SU-DHL-6 (cell line): Measurements from ENCODE around the gene MMEL1.
"Not testable (repeated sequence)": the region's sequence is repeated elsewhere in the genome, so short reads cannot be mapped to it uniquely, and the experiment has no call there.

Experiments
- H2AFZ ChIP-seq: fragments of 200-600 bp; sonication (generic); 2 replicates; pipeline ENCODE4 v1.6.1; 2014; ENCODE audit warnings: low read depth, mild to moderate bottlenecking, moderate library complexity, mixed read lengths, antibody characterized with exemption, low read length; ENCODE audit not compliant: severe bottlenecking
- H3F3A ChIP-seq: fragments of 200-600 bp; shearing (Covaris generic); 2 replicates; pipeline ENCODE4 v1.6.0; 2016; ENCODE audit warnings: antibody characterized with exemption, mild to moderate bottlenecking; ENCODE audit not compliant: insufficient read depth
- H3K27ac ChIP-seq: fragments of 200-600 bp; sonication (generic); 2 replicates; pipeline ENCODE4 v1.5.1; 2016; ENCODE audit warnings: low read depth, mild to moderate bottlenecking, low read length, moderate library complexity, mixed read lengths
- H3K27me3 ChIP-seq: fragments of 200-600 bp; sonication (generic), shearing (Covaris generic); 2 replicates; pipeline ENCODE4 v1.6.0; 2014; ENCODE audit warnings: mild to moderate bottlenecking, low read length
- H3K36me3 ChIP-seq: fragments of 200-600 bp; sonication (generic); 2 replicates; pipeline ENCODE4 v1.6.1; 2014; ENCODE audit warnings: mild to moderate bottlenecking, low read length, mixed read lengths
- H3K4me2 ChIP-seq: fragments of 300-600, 200-600 bp; shearing (Covaris generic), sonication (generic); 2 replicates; pipeline ENCODE4 v1.6.0; 2014; ENCODE audit warnings: low read length, low read depth, mild to moderate bottlenecking; ENCODE audit not compliant: poor library complexity, severe bottlenecking
- H3K4me3 ChIP-seq: fragments of 200-600 bp; sonication (generic); 2 replicates; pipeline ENCODE4 v1.5.1; 2014; ENCODE audit warnings: antibody characterized with exemption, low read length, mild to moderate bottlenecking, mixed read lengths; ENCODE audit not compliant: insufficient read depth, poor library complexity, severe bottlenecking
- H3K79me2 ChIP-seq: fragments of 200-600 bp; sonication (generic); 2 replicates; pipeline ENCODE4 v1.6.1; 2014; ENCODE audit warnings: mild to moderate bottlenecking, low read length, moderate library complexity; ENCODE audit not compliant: insufficient read depth
- H3K9ac ChIP-seq: fragments of 200-600 bp; sonication (generic); 2 replicates; pipeline ENCODE4 v1.7.0; 2014; ENCODE audit warnings: mild to moderate bottlenecking, low read length
- H3K9me2 ChIP-seq: fragments of 200-600 bp; sonication (generic); replicated peaks from 2 replicates; pipeline ENCODE4 v1.6.1; 2014; ENCODE audit warnings: low read length; ENCODE audit not compliant: insufficient read depth
- H3K9me3 ChIP-seq: fragments of 200-600 bp; sonication (generic); 2 replicates; pipeline ENCODE4 v1.6.1; 2014; ENCODE audit warnings: low read length, mixed read lengths; ENCODE audit not compliant: insufficient read depth
- H4K20me1 ChIP-seq: fragments of 200-600 bp; sonication (generic); 2 replicates; pipeline ENCODE4 v1.6.1; 2014; ENCODE audit warnings: low read depth, mild to moderate bottlenecking, antibody characterized with exemption, low read length, moderate library complexity, mixed read lengths
- EZH2phosphoT487 ChIP-seq: fragments of 200-600 bp; sonication (generic), shearing (Covaris generic); conservative IDR thresholded peaks from 2 replicates; pipeline ENCODE4 v1.6.1; 2018; ENCODE audit warnings: mild to moderate bottlenecking, antibody characterized with exemption, low read length, moderate library complexity, mixed read lengths
- TF ChIP-seq, protein P1 (sequence below): fragments of 200-600 bp; sonication (generic); IDR thresholded peaks from one replicate; pipeline ENCODE4 v1.5.1; 2017; ENCODE audit warnings: antibody characterized with exemption, mild to moderate bottlenecking, low read length, moderate library complexity; ENCODE audit not compliant: insufficient read depth, poor library complexity, severe bottlenecking

Gene MMEL1, protein sequence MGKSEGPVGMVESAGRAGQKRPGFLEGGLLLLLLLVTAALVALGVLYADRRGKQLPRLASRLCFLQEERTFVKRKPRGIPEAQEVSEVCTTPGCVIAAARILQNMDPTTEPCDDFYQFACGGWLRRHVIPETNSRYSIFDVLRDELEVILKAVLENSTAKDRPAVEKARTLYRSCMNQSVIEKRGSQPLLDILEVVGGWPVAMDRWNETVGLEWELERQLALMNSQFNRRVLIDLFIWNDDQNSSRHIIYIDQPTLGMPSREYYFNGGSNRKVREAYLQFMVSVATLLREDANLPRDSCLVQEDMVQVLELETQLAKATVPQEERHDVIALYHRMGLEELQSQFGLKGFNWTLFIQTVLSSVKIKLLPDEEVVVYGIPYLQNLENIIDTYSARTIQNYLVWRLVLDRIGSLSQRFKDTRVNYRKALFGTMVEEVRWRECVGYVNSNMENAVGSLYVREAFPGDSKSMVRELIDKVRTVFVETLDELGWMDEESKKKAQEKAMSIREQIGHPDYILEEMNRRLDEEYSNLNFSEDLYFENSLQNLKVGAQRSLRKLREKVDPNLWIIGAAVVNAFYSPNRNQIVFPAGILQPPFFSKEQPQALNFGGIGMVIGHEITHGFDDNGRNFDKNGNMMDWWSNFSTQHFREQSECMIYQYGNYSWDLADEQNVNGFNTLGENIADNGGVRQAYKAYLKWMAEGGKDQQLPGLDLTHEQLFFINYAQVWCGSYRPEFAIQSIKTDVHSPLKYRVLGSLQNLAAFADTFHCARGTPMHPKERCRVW

DNA sequence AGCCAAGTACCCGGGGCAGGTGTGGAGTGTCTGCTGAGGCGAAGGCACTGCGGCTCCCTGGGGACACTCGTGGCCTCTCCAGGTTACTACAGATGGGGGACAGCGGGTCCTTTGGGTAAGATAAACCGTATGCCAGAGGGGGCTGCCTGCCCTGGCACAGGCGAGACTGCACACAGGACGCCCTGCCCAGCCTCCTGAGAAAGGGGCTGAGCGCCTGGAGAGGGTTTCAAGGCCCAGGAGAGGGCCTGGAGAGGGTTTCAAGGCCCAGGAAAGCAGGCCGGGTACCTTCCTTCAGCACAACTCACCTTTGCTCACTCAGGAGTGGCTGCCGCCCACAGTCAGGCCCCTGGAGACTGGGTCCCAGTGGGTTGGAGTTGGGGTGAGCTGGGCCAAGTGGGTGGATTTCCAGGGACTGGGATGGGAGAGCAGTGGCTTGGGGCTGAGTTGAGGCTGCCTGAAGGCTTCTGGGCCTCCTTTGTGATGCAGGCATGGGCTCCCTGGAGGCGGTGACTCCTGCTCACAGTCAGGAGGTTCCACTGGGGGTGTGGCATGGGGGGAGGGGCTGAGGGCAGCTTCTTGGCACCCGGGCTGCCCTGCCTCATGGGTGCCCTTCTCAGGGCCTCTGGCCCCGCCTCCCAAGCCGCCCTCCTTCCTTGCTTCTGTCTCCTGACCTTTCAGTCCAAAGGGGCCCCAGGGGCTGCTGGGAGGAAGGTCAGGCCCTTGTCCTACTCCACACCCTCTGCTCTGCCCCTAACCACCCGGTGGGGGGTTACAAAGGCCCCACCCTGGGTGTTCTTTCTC is at the start of gene MMEL1:
Gene MMEL1, minus strand, starts transcription at position 456 of the 801 bp plus-strand sequence. CDS start 3,532 bp downstream, outside the sequence.
- Histone ChIP-seq H4K20me1 (no peaks in the 10 kb centered on the region), H3K79me2 (no peaks in the 10 kb centered on the region), H3K27ac (no peak within 1 kb of the TSS), H3K9ac (no peak within 1 kb of the TSS), H2AFZ (no peak within 1 kb of the TSS), H3K9me3 (peaks cover 4% of the 10 kb centered on the region; the same call in 1 of the 2 replicates), H3K27me3 (no peaks in the 10 kb centered on the region), H3K4me3 (no peak within 1 kb of the TSS), H3K9me2 (no peaks in the 10 kb centered on the region), H3K36me3 (no peaks in the 10 kb centered on the region), H3K4me2 (no peak within 1 kb of the TSS), H3F3A (no peaks in the 10 kb centered on the region)
- TF ChIP-seq, protein P1, sequence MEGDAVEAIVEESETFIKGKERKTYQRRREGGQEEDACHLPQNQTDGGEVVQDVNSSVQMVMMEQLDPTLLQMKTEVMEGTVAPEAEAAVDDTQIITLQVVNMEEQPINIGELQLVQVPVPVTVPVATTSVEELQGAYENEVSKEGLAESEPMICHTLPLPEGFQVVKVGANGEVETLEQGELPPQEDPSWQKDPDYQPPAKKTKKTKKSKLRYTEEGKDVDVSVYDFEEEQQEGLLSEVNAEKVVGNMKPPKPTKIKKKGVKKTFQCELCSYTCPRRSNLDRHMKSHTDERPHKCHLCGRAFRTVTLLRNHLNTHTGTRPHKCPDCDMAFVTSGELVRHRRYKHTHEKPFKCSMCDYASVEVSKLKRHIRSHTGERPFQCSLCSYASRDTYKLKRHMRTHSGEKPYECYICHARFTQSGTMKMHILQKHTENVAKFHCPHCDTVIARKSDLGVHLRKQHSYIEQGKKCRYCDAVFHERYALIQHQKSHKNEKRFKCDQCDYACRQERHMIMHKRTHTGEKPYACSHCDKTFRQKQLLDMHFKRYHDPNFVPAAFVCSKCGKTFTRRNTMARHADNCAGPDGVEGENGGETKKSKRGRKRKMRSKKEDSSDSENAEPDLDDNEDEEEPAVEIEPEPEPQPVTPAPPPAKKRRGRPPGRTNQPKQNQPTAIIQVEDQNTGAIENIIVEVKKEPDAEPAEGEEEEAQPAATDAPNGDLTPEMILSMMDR = no peak
- no peak for TF ChIP-seq EZH2phosphoT487

DNA sequence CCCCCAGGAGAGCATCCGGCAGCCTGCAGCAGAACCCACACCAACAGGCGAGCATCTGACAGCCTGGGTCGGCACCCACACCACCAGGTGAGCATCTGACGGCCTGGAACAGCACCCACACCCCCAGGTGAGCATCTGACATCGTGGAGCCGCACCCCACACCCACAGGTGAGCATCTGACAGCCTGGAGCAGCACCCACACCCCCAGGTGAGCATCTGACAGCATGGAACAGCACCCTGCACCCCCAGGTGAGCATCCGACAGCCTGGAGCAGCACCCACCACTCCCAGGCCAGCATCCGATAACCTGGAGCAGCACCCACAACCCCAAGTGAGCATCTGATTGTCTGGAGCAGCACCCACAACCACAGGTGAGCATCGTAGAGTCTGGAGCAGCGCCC is 43.9 kb upstream of the MMEL1 start:
- not testable (repeated sequence) for H4K20me1 ChIP-seq, H3F3A ChIP-seq, H3K27me3 ChIP-seq, H3K79me2 ChIP-seq, H3K9me2 ChIP-seq, H3K4me3 ChIP-seq, H3K4me2 ChIP-seq, H3K27ac ChIP-seq, H3K9ac ChIP-seq, H3K9me3 ChIP-seq, H3K36me3 ChIP-seq, H2AFZ ChIP-seq

DNA sequence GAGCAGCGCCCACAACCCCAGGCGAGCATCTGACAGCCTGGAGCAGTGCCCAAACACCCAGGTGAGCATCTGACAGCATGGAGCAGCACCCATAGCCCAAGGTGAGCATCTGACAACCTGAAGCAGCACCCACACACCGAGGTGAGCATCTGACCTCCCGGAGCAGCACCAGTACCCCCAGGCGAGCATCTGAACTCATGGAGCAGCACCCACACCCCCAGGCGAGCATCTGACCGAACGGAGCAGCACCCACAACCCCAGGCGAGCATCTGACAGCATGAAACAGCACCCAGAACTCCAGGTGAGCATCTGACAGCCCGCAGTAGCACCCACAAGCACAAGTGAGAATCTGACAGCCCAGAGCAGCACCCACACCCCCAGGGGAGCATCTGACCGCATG is 38.8 kb upstream of the MMEL1 start:
- H3K27me3 ChIP-seq, H3K4me3 ChIP-seq, H3K36me3 ChIP-seq, H3K9me2 ChIP-seq, H3K4me2 ChIP-seq, H3K27ac ChIP-seq, H3K79me2 ChIP-seq, H3F3A ChIP-seq, H3K9ac ChIP-seq, H4K20me1 ChIP-seq, H2AFZ ChIP-seq, H3K9me3 ChIP-seq: not testable (repeated sequence)

DNA sequence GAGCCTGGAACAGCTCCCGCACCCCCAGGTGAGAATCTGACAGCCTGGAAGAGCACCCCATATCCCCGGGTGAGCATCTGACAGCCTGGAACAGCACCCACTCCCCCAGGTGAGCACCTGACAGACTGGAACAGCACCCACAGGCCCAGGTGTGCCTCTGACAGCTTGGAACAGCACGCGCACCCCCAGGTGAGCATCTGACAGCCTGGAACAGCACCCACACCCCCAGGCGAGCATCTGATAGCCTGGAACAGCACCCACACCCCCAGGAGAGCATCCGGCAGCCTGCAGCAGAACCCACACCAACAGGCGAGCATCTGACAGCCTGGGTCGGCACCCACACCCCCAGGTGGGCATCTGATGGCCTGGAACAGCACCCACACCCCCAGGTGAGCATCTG is 27.0 kb upstream of the MMEL1 start:
- not testable (repeated sequence) for H2AFZ ChIP-seq, H3K9ac ChIP-seq, H3K4me2 ChIP-seq, H3K27ac ChIP-seq, H3K79me2 ChIP-seq, H3K27me3 ChIP-seq, H4K20me1 ChIP-seq, H3K4me3 ChIP-seq, H3K36me3 ChIP-seq, H3F3A ChIP-seq, H3K9me2 ChIP-seq, H3K9me3 ChIP-seq

DNA sequence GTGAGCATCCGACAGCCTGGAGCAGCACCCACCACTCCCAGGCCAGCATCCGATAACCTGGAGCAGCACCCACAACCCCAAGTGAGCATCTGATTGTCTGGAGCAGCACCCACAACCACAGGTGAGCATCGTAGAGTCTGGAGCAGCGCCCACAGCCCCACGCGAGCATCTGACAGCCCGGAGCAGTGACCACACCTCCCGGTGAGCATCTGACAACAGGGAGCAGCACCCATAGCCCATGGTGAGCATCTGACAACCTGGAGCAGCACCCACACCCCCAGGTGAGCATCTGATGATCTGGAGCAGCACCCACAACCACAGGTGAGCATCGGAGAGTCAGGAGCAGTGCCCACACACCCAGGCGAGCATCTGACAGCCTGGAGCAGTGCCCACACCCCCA is 25.1 kb upstream of the MMEL1 start:
- H3F3A ChIP-seq, H3K9me3 ChIP-seq, H3K9ac ChIP-seq, H3K9me2 ChIP-seq, H3K4me3 ChIP-seq, H3K4me2 ChIP-seq, H3K27ac ChIP-seq, H3K36me3 ChIP-seq, H4K20me1 ChIP-seq, H2AFZ ChIP-seq, H3K79me2 ChIP-seq, H3K27me3 ChIP-seq: not testable (repeated sequence)

DNA sequence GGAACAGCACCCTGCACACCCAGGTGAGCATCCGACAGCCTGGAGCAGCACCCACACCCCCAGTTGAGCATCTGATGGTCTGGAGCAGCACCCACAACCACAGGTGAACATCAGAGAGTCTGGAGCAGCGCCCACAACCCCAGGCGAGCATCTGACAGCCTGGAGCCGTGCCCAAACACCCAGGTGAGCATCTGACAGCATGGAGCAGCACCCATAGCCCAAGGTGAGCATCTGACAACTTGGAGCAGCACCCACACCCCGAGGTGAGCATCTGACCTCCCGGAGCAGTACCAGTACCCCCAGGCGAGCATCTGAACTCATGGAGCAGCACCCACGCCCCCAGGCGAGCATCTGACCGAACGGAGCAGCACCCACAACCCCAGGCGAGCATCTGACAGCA is 24.3 kb upstream of the MMEL1 start:
- not testable (repeated sequence) for H3K9ac ChIP-seq, H4K20me1 ChIP-seq, H3K36me3 ChIP-seq, H3K79me2 ChIP-seq, H3K27me3 ChIP-seq, H3K4me3 ChIP-seq, H3K4me2 ChIP-seq, H3K9me3 ChIP-seq, H3F3A ChIP-seq, H3K9me2 ChIP-seq, H3K27ac ChIP-seq, H2AFZ ChIP-seq
